ENCODE data around the gene SLC6A7.

DNA sequence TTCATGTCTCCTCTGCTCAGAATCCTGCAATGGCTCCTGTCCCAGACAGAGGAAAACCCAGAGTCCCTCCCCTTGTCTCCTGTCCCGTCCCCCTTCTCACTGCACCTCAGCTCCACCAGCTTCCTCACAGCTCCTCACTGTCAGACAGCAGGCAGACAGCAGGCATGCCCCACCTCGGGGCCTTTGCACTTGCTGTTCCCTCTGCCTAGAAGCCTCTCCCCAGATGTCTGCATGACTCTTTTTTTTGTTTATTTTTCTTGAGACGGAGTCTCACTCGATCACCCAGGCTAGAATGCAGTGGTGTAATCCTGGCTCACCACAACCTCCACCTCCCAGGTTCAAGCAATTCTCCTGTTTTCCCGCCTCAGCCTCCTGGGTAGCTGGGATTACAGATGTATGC is 8.8 kb upstream of the SLC6A7 start:
- TF ChIP-seq, protein P1, sequence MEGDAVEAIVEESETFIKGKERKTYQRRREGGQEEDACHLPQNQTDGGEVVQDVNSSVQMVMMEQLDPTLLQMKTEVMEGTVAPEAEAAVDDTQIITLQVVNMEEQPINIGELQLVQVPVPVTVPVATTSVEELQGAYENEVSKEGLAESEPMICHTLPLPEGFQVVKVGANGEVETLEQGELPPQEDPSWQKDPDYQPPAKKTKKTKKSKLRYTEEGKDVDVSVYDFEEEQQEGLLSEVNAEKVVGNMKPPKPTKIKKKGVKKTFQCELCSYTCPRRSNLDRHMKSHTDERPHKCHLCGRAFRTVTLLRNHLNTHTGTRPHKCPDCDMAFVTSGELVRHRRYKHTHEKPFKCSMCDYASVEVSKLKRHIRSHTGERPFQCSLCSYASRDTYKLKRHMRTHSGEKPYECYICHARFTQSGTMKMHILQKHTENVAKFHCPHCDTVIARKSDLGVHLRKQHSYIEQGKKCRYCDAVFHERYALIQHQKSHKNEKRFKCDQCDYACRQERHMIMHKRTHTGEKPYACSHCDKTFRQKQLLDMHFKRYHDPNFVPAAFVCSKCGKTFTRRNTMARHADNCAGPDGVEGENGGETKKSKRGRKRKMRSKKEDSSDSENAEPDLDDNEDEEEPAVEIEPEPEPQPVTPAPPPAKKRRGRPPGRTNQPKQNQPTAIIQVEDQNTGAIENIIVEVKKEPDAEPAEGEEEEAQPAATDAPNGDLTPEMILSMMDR (conservative IDR thresholded peaks at IDR 0.05; ENCODE audit: low read depth, low read length): no peak
- TF ChIP-seq EZH2 (IDR thresholded peaks at IDR 0.05; ENCODE audit: borderline replicate concordance, low read depth, low read length, poor library complexity, severe bottlenecking): no peak
